Measurements from ENCODE around the gene MAP3K5. TPM values are rescaled to one million over a fixed set of nuclear protein-coding genes. Genes with fewer than 3 reads are reported as not detected.

MAP3K5 gene
- total RNA-seq, 1 experiment from 2014 or later = 15.8 TPM

- DNase-seq = no peak
- peaks cover 36% of the 10 kb centered on the region for H3K36me3 Mint-ChIP-seq (ENCODE audit: insufficient read depth, unreplicated experiment)
- peaks cover 41% of the 10 kb centered on the region for H3K4me1 Mint-ChIP-seq (ENCODE audit: low read depth, unreplicated experiment)
- no peak for TF ChIP-seq CTCF (IDR thresholded peaks at IDR 0.05; ENCODE audit: unreplicated experiment)
- intact Hi-C loops (cut with micrococcal nuclease; ENCODE audit: unreplicated experiment) = no loop called here
- CTCF ChIA-PET = interaction anchor here (0.6 to 1.3 kb wide), 5 partner anchors 16 to 261 kb away, joined by 3 to 7 read pairs (median 4); partner anchors contain the start of genes BCLAF1 and MAP3K5
- BruUV-seq (replicated peaks) = no TSS peak
- H3K4me3 Mint-ChIP-seq (ENCODE audit: low read depth, unreplicated experiment) = peak overlapping the region; percentile 86
- no peaks in the 10 kb centered on the region for H3K9me3 Mint-ChIP-seq (ENCODE audit: low read depth, unreplicated experiment)
- H3K27ac Mint-ChIP-seq (ENCODE audit: unreplicated experiment) = no peak overlapping the region
- no peaks in the 10 kb centered on the region for H3K27me3 Mint-ChIP-seq (ENCODE audit: unreplicated experiment)
Observed at GRCh38 chr6:136550045-136550329, 242.3 kb downstream of the MAP3K5 start.

GRCh38 chr6:136549300-136550044, 242.8 kb downstream of the MAP3K5 start:
- H3K27ac Mint-ChIP-seq (ENCODE audit: unreplicated experiment) = peak overlapping the region; percentile 81
- H3K27me3 Mint-ChIP-seq (ENCODE audit: unreplicated experiment) = no peaks in the 10 kb centered on the region
- peaks cover 36% of the 10 kb centered on the region for H3K36me3 Mint-ChIP-seq (ENCODE audit: insufficient read depth, unreplicated experiment)
- CTCF ChIA-PET = interaction anchor here (0.8 to 1.3 kb wide), 4 partner anchors 17 to 260 kb away, joined by 3 to 7 read pairs (median 4); partner anchors contain the start of genes BCLAF1 and MAP3K5
- peak; percentile 19 for DNase-seq
- H3K9me3 Mint-ChIP-seq (ENCODE audit: low read depth, unreplicated experiment) = no peaks in the 10 kb centered on the region
- intact Hi-C loops (cut with micrococcal nuclease; ENCODE audit: unreplicated experiment) = loop anchor here (5.0 to 10.0 kb wide), 2 partner anchors 207 to 275 kb away; no protein-coding TSS in a partner anchor
- BruUV-seq (replicated peaks) = no TSS peak
- H3K4me3 Mint-ChIP-seq (ENCODE audit: low read depth, unreplicated experiment) = peak overlapping the region; percentile 86
- peaks cover 46% of the 10 kb centered on the region for H3K4me1 Mint-ChIP-seq (ENCODE audit: low read depth, unreplicated experiment)
- TF ChIP-seq CTCF (IDR thresholded peaks at IDR 0.05; ENCODE audit: unreplicated experiment) = no peak

GRCh38 chr6:136548582-136549299, 243.5 kb downstream of the MAP3K5 start:
- Mint-ChIP-seq H3K4me3 (ENCODE audit: low read depth, unreplicated experiment) (peak overlapping the region; percentile 86), H3K27me3 (ENCODE audit: unreplicated experiment) (no peaks in the 10 kb centered on the region), H3K27ac (ENCODE audit: unreplicated experiment) (peak overlapping the region; percentile 81), H3K9me3 (ENCODE audit: low read depth, unreplicated experiment) (no peaks in the 10 kb centered on the region), H3K36me3 (ENCODE audit: insufficient read depth, unreplicated experiment) (peaks cover 36% of the 10 kb centered on the region), H3K4me1 (ENCODE audit: low read depth, unreplicated experiment) (peaks cover 47% of the 10 kb centered on the region)
- BruUV-seq (replicated peaks) = no TSS peak
- DNase-seq = no peak
- intact Hi-C loops (cut with micrococcal nuclease; ENCODE audit: unreplicated experiment) = loop anchor here (5.0 to 10.0 kb wide), 2 partner anchors 206 to 274 kb away; no protein-coding TSS in a partner anchor
- no peak for TF ChIP-seq CTCF (IDR thresholded peaks at IDR 0.05; ENCODE audit: unreplicated experiment)
- CTCF ChIA-PET = no interaction called here

GRCh38 chr6:136547871-136548270, 244.4 kb downstream of the MAP3K5 start:
- peaks cover 42% of the 10 kb centered on the region for H3K4me1 Mint-ChIP-seq (ENCODE audit: low read depth, unreplicated experiment)

More at GRCh38 chr6:136547871-136548270, 244.4 kb downstream of the MAP3K5 start:
- intact Hi-C loops (cut with micrococcal nuclease; ENCODE audit: unreplicated experiment) = loop anchor here (1.0 to 10.0 kb wide), 3 partner anchors 169 to 273 kb away; no protein-coding TSS in a partner anchor
- no peak overlapping the region for H3K27ac Mint-ChIP-seq (ENCODE audit: unreplicated experiment)
- CTCF ChIA-PET = no interaction called here
- BruUV-seq (replicated peaks) = no TSS peak
- no peak for DNase-seq
- H3K36me3 Mint-ChIP-seq (ENCODE audit: insufficient read depth, unreplicated experiment) = peaks cover 32% of the 10 kb centered on the region
- H3K9me3 Mint-ChIP-seq (ENCODE audit: low read depth, unreplicated experiment) = no peaks in the 10 kb centered on the region
- no peak overlapping the region for H3K4me3 Mint-ChIP-seq (ENCODE audit: low read depth, unreplicated experiment)
- H3K27me3 Mint-ChIP-seq (ENCODE audit: unreplicated experiment) = no peaks in the 10 kb centered on the region
- no peak for TF ChIP-seq CTCF (IDR thresholded peaks at IDR 0.05; ENCODE audit: unreplicated experiment)
